H1 (cell line): ENCODE results near the gene SAPCD1. TPM values are rescaled to one million over a fixed set of nuclear protein-coding genes. Genes with fewer than 3 reads are reported as not detected.

ENCODE experiments used
- CTCF ChIA-PET: fragments of 300-600 bp; sonication (Branson Sonifier 250); formaldehyde crosslinking; loops from one replicate; lab custom pipeline; 2021; ENCODE audit not compliant: partially characterized antibody; lab: Charles Lee
- POLR2A ChIA-PET: fragments of 300-600 bp; sonication (Branson Sonifier 250); formaldehyde crosslinking; loops from one replicate; lab custom pipeline; 2021; ENCODE audit warnings: inconsistent platforms; ENCODE audit not compliant: partially characterized antibody; lab: Charles Lee
- DNase-seq, 2 experiments: peaks; one replicate each; pipeline versions ENCODE4 v3.0.0 to v3.0.0-alpha.2; 2010 to 2022; ENCODE audit warnings: low spot score in 2 of 2, low read depth in 1 of 2, mixed read lengths in 1 of 2
- FAIRE-seq: peaks from 2 replicates; lab custom pipeline; 2011; peaks lifted over from hg19 to GRCh38; lab: Jason Lieb, UNC
- H2AFZ ChIP-seq: 2 replicates; pipeline ENCODE4 v1.8.1; 2012; ENCODE audit warnings: low read length, inconsistent platforms
- H2AK5ac ChIP-seq: 2 replicates; pipeline ENCODE4 v1.6.1; 2013; ENCODE audit warnings: low read depth, low read length
- H2BK120ac ChIP-seq: replicated peaks from 2 replicates; pipeline ENCODE3; 2013; ENCODE audit warnings: low read depth, low read length, inconsistent platforms
- H2BK12ac ChIP-seq: 2 replicates; pipeline ENCODE4 v1.6.1; 2013; ENCODE audit warnings: low read depth, low read length
- H2BK15ac ChIP-seq: 2 replicates; pipeline ENCODE4 v1.6.1; 2013; ENCODE audit warnings: low read length
- H2BK20ac ChIP-seq: 2 replicates; pipeline ENCODE4 v1.6.1; 2013; ENCODE audit warnings: low read length
- H2BK5ac ChIP-seq: 2 replicates; pipeline ENCODE4 v1.6.1; 2013; ENCODE audit warnings: low read depth, low read length
- H3K14ac ChIP-seq: 2 replicates; pipeline ENCODE4 v1.6.1; 2013; ENCODE audit warnings: inconsistent platforms; ENCODE audit not compliant: insufficient read length
- H3K18ac ChIP-seq: 2 replicates; pipeline ENCODE4 v1.6.1; 2013; ENCODE audit warnings: low read length; ENCODE audit errors: extremely low read depth
- H3K23ac ChIP-seq: 2 replicates; pipeline ENCODE4 v1.6.1; 2013; ENCODE audit warnings: inconsistent platforms; ENCODE audit not compliant: insufficient read length
- H3K23me2 ChIP-seq: 2 replicates; pipeline ENCODE4 v1.6.1; 2013; ENCODE audit warnings: low read depth, low read length
- H3K27ac ChIP-seq: 2 replicates; pipeline ENCODE4 v1.6.1; 2011; ENCODE audit warnings: low read depth, low read length, inconsistent platforms
- H3K27me3 ChIP-seq, 4 experiments: replicated peaks in 1 of 4; 1 replicate in 1 of 4; 2 replicates in 3 of 4; pipeline versions ENCODE4 v1.6.1 to v1.8.1; 2011 to 2013; ENCODE audit warnings: low read length in 3 of 4, mild to moderate bottlenecking in 3 of 4, inconsistent platforms in 2 of 4, mixed read lengths in 2 of 4, moderate library complexity in 1 of 4; ENCODE audit not compliant: control insufficient read depth in 3 of 4, insufficient read depth in 3 of 4; ENCODE audit errors: extremely low read depth in 1 of 4
- H3K36me3 ChIP-seq, 4 experiments: 2 replicates each; pipeline versions ENCODE4 v1.6.1 to v1.8.1; 2011 to 2013; ENCODE audit warnings: mild to moderate bottlenecking in 4 of 4, low read length in 3 of 4, moderate library complexity in 2 of 4, control low read depth in 1 of 4, inconsistent platforms in 1 of 4; ENCODE audit not compliant: insufficient read depth in 4 of 4, control insufficient read depth in 2 of 4
- H3K4ac ChIP-seq: replicated peaks from 2 replicates; pipeline ENCODE3; 2013; ENCODE audit warnings: low read length, low read depth, mixed read lengths, inconsistent platforms; ENCODE audit not compliant: insufficient read length
- H3K4me1 ChIP-seq, 4 experiments: replicated peaks in 1 of 4; 1 replicate in 1 of 4; 2 replicates in 3 of 4; pipeline versions ENCODE4 v1.6.1 to v1.8.1; 2011 to 2013; ENCODE audit warnings: low read length in 3 of 4, inconsistent platforms in 2 of 4, mixed read lengths in 1 of 4; ENCODE audit not compliant: insufficient read depth in 4 of 4, control insufficient read depth in 3 of 4
- H3K4me2 ChIP-seq, 2 experiments: 2 replicates each; pipeline versions ENCODE4 v1.6.1 to v1.8.1; 2011 to 2013; ENCODE audit warnings: low read depth in 2 of 2, low read length in 2 of 2, control low read depth in 1 of 2, inconsistent platforms in 1 of 2, mild to moderate bottlenecking in 1 of 2; ENCODE audit not compliant: insufficient read depth in 1 of 2
- H3K4me3 ChIP-seq, 4 experiments: fragments of 200-600, 300-600 bp in 1 of 4; sonication (generic), shearing (Covaris generic), sonication (Bioruptor Twin) in 1 of 4; 2 replicates each; pipeline versions ENCODE4 v1.5.1 to v1.8.1; 2011 to 2016; ENCODE audit warnings: low read length in 4 of 4, low read depth in 3 of 4, control low read depth in 2 of 4, inconsistent platforms in 2 of 4, mild to moderate bottlenecking in 2 of 4, mixed read lengths in 1 of 4, moderate library complexity in 1 of 4; ENCODE audit not compliant: insufficient read depth in 2 of 4; ENCODE audit errors: extremely low read depth in 1 of 4
- H3K56ac ChIP-seq: replicated peaks from 2 replicates; pipeline ENCODE3; 2013; ENCODE audit warnings: low read depth, mild to moderate bottlenecking, mixed read lengths, low read length, inconsistent platforms; ENCODE audit not compliant: insufficient read length
- H3K79me1 ChIP-seq: 2 replicates; pipeline ENCODE4 v1.6.1; 2013; ENCODE audit warnings: low read depth, low read length, control low read depth
- H3K79me2 ChIP-seq, 2 experiments: 2 replicates each; pipeline versions ENCODE4 v1.6.1 to v1.8.1; 2012 to 2013; ENCODE audit warnings: low read length in 2 of 2, mild to moderate bottlenecking in 2 of 2, inconsistent platforms in 1 of 2; ENCODE audit not compliant: insufficient read depth in 2 of 2, control insufficient read depth in 1 of 2
- H3K9ac ChIP-seq, 4 experiments: replicated peaks in 1 of 4; 1 replicate in 1 of 4; 2 replicates in 3 of 4; pipeline versions ENCODE4 v1.6.1 to v1.8.1; 2011 to 2013; ENCODE audit warnings: low read depth in 3 of 4, low read length in 3 of 4, control low read depth in 2 of 4, mild to moderate bottlenecking in 2 of 4, moderate library complexity in 2 of 4, inconsistent platforms in 1 of 4; ENCODE audit errors: extremely low read depth in 1 of 4
- H3K9me3 ChIP-seq, 2 experiments: 2 replicates each; pipeline versions ENCODE4 v1.6.1 to v1.8.1; 2012 to 2013; ENCODE audit warnings: mild to moderate bottlenecking in 2 of 2, moderate library complexity in 2 of 2, control low read depth in 1 of 2, inconsistent platforms in 1 of 2, low read depth in 1 of 2, low read length in 1 of 2, mixed read lengths in 1 of 2; ENCODE audit not compliant: insufficient read depth in 2 of 2
- H4K20me1 ChIP-seq, 2 experiments: replicated peaks in 1 of 2; 2 replicates each; pipeline versions ENCODE3 to v1.8.1; 2011 to 2013; ENCODE audit warnings: inconsistent platforms in 2 of 2, low read length in 2 of 2, mild to moderate bottlenecking in 1 of 2; ENCODE audit not compliant: insufficient read depth in 2 of 2, control insufficient read depth in 1 of 2
- H4K5ac ChIP-seq: 2 replicates; pipeline ENCODE4 v1.6.1; 2013; ENCODE audit warnings: low read length, low read depth, mixed read lengths, inconsistent platforms; ENCODE audit not compliant: insufficient read length
- H4K8ac ChIP-seq: 2 replicates; pipeline ENCODE4 v1.8.0; 2013; ENCODE audit warnings: mild to moderate bottlenecking, moderate library complexity, low read length, inconsistent platforms; ENCODE audit not compliant: insufficient read depth; ENCODE audit errors: extremely low read depth
- H4K91ac ChIP-seq: replicated peaks from 2 replicates; pipeline ENCODE3; 2013; ENCODE audit warnings: low read length, mixed read lengths, inconsistent platforms; ENCODE audit not compliant: insufficient read length
- EZH2 ChIP-seq: fragments of 200-600 bp; sonication (generic); IDR thresholded peaks from 2 replicates; pipeline ENCODE4 v1.7.1; 2012; ENCODE audit warnings: low read depth, mild to moderate bottlenecking, moderate library complexity, low read length, inconsistent platforms; ENCODE audit not compliant: severe bottlenecking
- FOSL1 ChIP-seq: IDR thresholded peaks from 2 replicates; pipeline ENCODE4 v1.6.1; 2011; ENCODE audit warnings: mild to moderate bottlenecking, low read depth, low read length, moderate library complexity; ENCODE audit not compliant: insufficient read depth
- SAP30 ChIP-seq: fragments of 300-600 bp; sonication (generic); IDR thresholded peaks from 2 replicates; pipeline ENCODE4 v1.7.1; 2012; ENCODE audit warnings: low read length, moderate library complexity, mild to moderate bottlenecking, inconsistent platforms; ENCODE audit not compliant: insufficient read depth, insufficient replicate concordance
- SIN3A ChIP-seq, 2 experiments: IDR thresholded peaks in 1 of 2; conservative IDR thresholded peaks in 1 of 2; 2 replicates each; pipeline ENCODE4 v1.6.1; 2011 to 2012; ENCODE audit warnings: low read length in 2 of 2, improper control_type of control experiment in 1 of 2, low read depth in 1 of 2, mild to moderate bottlenecking in 1 of 2
- YY1 ChIP-seq: IDR thresholded peaks from 2 replicates; pipeline ENCODE4 v1.6.1; 2011; ENCODE audit warnings: low read depth, mild to moderate bottlenecking, low read length
- WGBS, 2 experiments: shearing (Covaris generic) in 1 of 2; methylation state at CpG; one replicate each; pipeline versions ENCODE4 v1.1.6 to v1.1.7; 2013 to 2015; ENCODE audit warnings: low lambda C conversion rate in 2 of 2, mixed read lengths in 2 of 2, inconsistent platforms in 1 of 2, low coverage in 1 of 2, missing lambda C conversion rate in 1 of 2; ENCODE audit not compliant: insufficient replicate concordance in 2 of 2, insufficient coverage in 1 of 2, insufficient read length in 1 of 2; ENCODE audit errors: extremely low coverage in 1 of 2, missing lambda C conversion rate in 1 of 2; 5-methylcytosine and 5-hydroxymethylcytosine counted together
- polyA plus RNA-seq, 7 experiments: library from polyadenylated mRNA; depleted of rRNA in 3 of 7; stranded (reverse) in 5 of 7; unstranded in 2 of 7; fragments of >200 nt in 5 of 7; fragments of 200-250 nt in 2 of 7; gene quantifications; 1 replicate in 5 of 7; 2 replicates in 1 of 7; 4 replicates in 1 of 7; pipeline versions ENCODE4 v1.2.1 to v1.2.3, GENCODE V29; 2011 to 2013; ENCODE audit warnings: missing spikeins in 2 of 7, mixed read lengths in 2 of 7
- total RNA-seq: library from RNA; stranded (reverse); fragmentation: NEBNext Ultra II Directional; extraction: Animal tissue kit (Norgen Biotek cat#: 25700); gene quantifications from 2 replicates; pipeline ENCODE4 v1.2.1, GENCODE V29; 2021

SAPCD1 gene
- total and polyA plus RNA-seq, 2 of the 8 experiments (the other 6 are each of a cell fraction or from before 2014, with no cell fraction given), result 3.1 to 5.9 TPM

DNA sequence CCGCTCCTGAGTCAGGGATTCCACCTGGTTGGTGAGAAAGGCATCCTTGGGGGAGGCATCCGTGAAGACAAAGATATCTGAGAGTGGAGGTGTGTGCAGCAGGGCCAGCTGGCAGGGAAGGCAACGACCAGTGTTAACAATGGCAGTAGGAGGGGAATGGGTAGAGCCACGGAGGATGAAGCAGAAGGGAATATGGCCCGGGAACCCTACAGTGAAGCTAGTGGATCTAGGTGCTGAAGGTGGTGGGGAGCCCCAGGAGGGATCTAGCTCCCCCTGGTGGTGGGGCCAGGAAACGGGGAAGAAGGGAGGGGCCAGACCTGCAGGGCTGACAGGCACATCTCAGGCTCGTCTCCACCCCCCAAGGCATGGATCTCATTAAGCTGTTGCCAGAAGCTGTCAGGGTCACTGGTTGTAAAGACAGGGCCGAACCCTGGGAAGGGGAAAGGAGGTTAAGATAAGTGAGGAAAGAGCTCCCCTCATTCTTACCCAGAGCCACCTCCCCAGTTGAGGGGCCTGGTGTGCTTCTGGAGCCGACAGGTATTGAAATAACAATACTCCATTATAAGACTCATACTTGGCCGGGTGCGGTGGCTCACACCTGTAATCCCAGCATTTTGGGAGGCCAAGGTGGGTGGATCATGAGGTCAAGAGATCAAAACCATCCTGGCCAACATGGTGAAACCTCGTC is 7.4 kb downstream of the SAPCD1 start:
- no peaks in the 10 kb centered on the region for H4K20me1 ChIP-seq
- FAIRE-seq, result no peak
- H4K91ac ChIP-seq, result no peak overlapping the region
- H2BK20ac ChIP-seq, result no peak overlapping the region
- no peak overlapping the region for H3K23ac ChIP-seq
- H3K79me2 ChIP-seq, result no peaks in the 10 kb centered on the region
- H2BK5ac ChIP-seq, result no peak overlapping the region
- H3K79me1 ChIP-seq, result no peaks in the 10 kb centered on the region
- H2AK5ac ChIP-seq, result no peak overlapping the region
- POLR2A ChIA-PET, result interaction anchor here (0.6 to 2.8 kb wide), 18 partner anchors 8 to 190 kb away, joined by 3 to 10 read pairs (median 4); partner anchors contain the start of genes GPANK1, HSPA1A, HSPA1L and MSH5
- H2AFZ ChIP-seq, result no peak overlapping the region
- no peak overlapping the region for H4K5ac ChIP-seq
- no peak overlapping the region for H4K8ac ChIP-seq
- CTCF ChIA-PET, result interaction anchor here (0.6 to 14.4 kb wide), 50 partner anchors 11 to 1165 kb away, joined by 3 to 228 read pairs (median 5); partner anchors contain the start of genes DDAH2, HSPA1B, LY6G5C and LY6G6F
- H3K4ac ChIP-seq, result no peak overlapping the region
- H3K36me3 ChIP-seq, result no peaks in the 10 kb centered on the region
- WGBS, 2 experiments, result 71% methylated on average over 12 of the region's 12 CpGs; no CpG with 5 or more reads in 1 of the 2 experiments
- H3K4me1 ChIP-seq, result peaks cover 0 to 5% (median under 1%) of the 10 kb centered on the region in 4 experiments; a peak in 4 of 7 replicates
- 0 out of 2 replicates have a peak overlapping the region, but pooled peaks have one; percentile 12 for H2BK15ac ChIP-seq
- H3K4me2 ChIP-seq, result no peak overlapping the region
- no peak overlapping the region for H2BK120ac ChIP-seq
- H3K23me2 ChIP-seq, result 0 out of 2 replicates have a peak, but pooled peaks cover 3% of the 10 kb centered on the region
- H3K56ac ChIP-seq, result no peak overlapping the region
- H3K14ac ChIP-seq, result no peak overlapping the region
- no peaks in the 10 kb centered on the region for H3K27me3 ChIP-seq
- no peak overlapping the region for H3K4me3 ChIP-seq
- H3K27ac ChIP-seq, result no peak overlapping the region
- no peak overlapping the region for H3K9ac ChIP-seq
- H3K9me3 ChIP-seq, result no peaks in the 10 kb centered on the region
- H3K18ac ChIP-seq, result no peak overlapping the region
- DNase-seq, result peak; percentile 63 to 96
- no peak overlapping the region; the same call in 1 of the 2 replicates for H2BK12ac ChIP-seq
- TF ChIP-seq SIN3A (conservative IDR thresholded peaks at IDR 0.05 in 1 of 2, IDR thresholded peaks at IDR 0.05 in 1 of 2; ENCODE audit: low read depth in 1 of 2, low read length in 2 of 2) (peak; percentile 53 to 80; a peak in 2 of 4 replicates), EZH2 (no peak), FOSL1 (0 out of 2 replicates have a peak, but pooled peaks have one; percentile 11), YY1 (0 out of 2 replicates have a peak, but pooled peaks have one; percentile 45), SAP30 (no peak)
